NCI-H2107 treated with DMSO at 0.1 percent for 48 hours (cell line): ENCODE data around the gene CEP85L.

Source experiments
- DNase-seq: peaks from one replicate; lab custom pipeline; 2025; ENCODE audit not compliant: unreplicated experiment; lab: John Stamatoyannopoulos, UW

The CEP85L gene

DNA sequence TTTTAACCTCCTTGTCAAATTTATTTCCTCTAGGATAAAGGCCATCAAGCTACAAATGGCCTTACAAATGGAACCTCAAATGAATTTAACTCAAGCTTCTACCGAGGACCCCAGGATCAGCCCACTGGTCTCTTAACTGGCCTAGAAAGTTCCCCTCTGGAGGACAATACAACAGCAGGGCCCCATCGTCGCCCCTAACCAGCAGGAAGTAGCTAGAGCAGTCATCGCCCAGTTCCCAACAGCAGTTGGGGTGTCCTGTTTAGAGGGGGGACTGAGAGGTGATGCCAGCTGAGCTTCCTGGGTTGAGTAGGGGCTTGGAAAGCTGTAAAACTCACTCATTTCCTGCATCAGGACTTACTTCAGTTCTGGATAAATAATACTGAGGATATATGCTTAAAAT is 25.6 kb downstream of the CEP85L start:
- no peak for DNase-seq

DNA sequence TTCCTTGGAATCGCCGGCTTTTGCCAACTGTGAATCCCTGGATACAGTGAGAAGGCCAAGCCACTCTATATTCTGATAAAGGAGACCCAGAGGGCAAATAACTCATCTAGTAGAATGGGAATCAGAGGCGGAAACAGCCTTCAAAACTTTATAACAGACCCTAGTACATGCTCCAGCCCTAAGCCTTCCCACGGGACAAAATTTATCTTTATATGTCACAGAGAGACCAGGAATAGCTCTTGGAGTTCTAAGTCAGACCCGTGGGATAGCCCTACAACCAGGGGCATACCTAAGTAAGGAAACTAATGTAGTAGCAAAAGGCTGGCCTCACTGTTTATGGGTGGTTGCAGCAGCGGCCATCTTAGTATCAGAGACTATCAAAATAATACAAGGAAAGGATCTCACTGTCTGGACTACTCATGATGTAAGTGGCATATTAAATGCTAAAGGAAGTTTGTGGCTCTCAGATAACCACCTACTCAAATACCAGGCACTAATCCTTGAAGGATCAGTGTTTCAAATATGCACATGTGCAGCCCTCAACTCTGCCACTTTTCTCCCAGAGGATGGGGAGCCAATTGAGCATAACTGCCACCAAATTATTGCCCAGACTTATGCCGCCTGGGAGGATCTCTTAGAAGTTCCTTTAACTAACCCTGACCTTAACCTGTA is 29.5 kb downstream of the CEP85L start:
- DNase-seq = no peak

DNA sequence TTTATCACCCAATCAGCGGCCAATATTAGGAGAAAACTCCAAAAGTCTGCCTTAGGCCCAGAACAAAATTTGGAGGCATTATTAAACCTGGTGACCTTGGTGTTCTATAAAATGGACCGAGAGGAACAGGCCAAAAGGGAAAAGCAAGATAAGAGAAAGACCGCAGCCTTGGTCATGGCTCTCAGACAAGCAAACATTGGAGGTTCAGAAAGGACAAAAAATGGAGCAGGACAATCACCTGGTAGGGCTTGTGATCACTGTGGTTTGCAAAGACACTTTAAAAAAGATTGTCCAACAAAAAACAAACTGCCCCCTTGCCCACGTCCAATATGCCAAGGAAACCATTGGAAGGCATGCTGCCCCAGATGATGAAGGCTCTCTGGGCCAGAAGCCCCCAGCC is 31.2 kb downstream of the CEP85L start:
- DNase-seq = no peak

DNA sequence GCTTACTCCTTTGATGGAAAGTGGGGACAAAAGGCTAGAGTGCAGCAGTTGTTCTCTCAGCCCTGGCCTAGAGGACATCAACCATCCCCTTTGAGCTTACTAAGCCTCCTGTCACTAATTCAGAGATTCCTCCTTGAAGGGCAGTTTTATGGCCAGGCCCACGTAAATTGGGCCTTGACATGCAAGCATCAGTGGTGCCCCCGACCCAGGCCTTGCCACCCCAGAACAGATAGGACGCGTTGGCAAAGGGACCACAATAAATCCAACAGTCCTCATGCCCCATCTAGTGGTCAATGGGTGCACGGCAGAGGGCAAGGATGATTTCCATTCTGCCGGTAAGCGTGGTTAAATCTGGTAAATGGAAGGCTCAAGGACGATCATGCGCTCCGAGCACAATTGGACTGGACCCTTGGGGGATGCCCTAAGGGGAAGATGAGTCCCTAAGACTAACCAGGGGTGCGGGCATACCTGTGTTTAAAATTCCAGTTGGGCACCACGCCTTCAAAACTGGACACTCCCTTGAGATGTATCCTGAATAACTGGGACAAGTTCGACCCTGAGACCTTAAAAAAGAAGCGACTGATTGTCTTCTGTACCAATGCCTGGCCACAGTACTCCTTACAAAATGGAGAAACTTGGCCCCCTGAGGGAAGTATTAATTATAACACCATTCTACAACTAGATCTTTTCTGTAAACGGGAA is 32.6 kb downstream of the CEP85L start:
- DNase-seq = peak; percentile 8

DNA sequence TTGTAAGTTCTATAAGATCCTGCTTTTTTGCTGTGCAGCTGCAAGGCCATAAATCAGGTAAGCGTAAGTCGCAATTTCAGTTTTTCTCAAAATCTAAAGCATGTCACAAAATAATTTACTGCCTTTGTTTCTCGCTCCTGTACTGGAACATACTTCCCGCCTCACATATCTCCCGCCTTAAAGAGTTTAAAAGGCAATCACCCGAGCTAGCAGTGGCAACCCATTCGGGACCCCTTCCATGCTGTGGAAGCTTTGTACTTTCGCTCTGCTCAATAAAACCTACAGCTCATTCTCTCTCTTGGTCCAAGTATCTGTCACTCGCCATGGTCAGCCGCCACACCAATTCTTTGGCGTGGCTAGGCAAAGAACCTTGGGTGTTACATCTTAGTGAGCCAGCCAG is 34.0 kb downstream of the CEP85L start:
- DNase-seq = no peak

DNA sequence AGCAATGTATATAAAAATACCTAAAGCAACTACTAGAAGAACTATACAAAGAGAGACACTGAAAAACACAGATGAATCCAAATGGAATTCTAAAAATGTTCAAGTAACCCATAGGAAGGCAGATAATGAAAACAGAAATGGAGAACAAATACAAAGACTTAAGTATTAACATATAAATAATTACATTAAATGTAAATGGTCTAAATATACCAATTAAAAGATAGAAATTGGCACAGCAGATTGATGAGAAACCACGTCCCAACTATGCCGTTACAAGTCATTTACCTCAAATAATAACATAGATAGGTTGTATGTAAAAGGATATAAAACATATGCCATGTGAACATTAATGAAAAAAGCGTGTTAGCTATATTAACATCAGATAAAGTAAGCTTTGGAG is 40.1 kb downstream of the CEP85L start:
- DNase-seq = no peak

DNA sequence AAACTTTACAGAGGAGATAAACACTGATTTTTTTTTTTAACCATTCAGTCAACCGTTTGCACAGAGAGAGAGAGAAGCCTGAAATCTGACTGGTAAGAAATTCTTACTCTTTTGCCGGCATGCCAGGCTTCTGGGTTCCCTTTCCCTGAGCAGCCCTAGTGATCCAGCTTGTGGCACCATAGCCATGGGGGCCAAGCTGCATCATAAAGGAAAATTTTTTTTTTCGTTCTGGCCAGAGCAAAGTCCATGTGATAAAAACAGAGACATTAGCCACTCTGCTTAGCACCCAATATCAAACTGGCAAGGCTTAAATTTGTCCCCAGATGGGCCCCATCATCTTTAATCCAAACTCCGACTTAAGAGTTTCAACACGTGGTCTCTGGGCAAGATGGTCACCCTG is 44.5 kb downstream of the CEP85L start:
- no peak for DNase-seq

DNA sequence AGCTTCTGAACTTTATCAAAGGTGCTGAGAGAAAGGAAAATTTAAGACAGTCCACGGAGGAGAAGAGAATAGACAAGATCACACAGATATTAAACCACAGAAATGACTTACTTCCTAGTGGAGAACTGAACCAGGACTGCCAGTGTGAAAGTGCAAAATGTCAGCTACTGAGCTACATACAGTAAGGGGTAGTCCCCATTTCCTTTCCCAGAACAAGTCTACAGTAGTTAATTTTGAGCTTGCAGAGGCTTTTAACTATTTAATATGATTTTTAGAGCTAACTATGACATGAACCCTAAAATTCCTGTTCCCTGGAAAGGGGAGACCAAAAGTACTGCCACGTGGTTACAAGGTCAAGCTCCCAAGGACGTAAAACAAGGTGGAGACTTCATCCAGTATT is 45.1 kb downstream of the CEP85L start:
- DNase-seq = no peak

DNA sequence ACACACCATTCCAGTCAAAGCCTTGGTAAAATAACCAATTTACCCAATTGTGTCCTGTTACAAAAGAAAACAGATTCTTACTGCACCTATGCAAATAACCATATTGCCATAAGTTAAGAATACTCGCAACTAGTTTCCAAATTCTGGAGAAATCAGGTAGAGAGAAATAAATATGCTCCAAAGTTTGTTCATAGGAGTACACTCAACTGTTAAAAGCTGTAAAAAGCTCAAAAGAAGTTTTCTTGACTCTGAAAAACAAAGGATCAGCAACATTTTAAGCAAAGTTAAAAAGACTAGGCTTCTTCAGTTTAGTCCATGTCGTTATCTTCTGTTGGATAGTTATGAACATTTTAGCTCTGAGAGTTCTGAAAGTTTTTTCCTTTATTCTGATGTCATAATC is 48.0 kb downstream of the CEP85L start:
- DNase-seq = no peak

DNA sequence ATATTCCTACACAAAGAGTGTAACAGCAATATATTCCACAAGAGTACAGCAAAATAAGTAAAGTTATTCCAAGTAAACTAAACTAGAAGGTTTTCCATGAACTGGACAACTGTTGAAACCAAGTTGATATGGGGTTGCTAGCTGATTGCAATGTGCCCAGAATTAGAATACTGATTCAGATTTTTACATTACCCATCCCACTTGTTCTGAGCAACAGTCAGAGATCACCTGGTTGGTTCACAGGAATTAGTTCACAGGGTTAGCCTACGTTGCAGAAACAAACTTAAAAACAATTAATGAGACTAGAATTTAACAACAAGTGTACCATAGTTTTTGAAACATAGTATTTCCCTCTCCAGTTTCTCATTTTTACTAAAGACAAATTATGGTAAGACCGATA is 49.1 kb downstream of the CEP85L start:
- no peak for DNase-seq

DNA sequence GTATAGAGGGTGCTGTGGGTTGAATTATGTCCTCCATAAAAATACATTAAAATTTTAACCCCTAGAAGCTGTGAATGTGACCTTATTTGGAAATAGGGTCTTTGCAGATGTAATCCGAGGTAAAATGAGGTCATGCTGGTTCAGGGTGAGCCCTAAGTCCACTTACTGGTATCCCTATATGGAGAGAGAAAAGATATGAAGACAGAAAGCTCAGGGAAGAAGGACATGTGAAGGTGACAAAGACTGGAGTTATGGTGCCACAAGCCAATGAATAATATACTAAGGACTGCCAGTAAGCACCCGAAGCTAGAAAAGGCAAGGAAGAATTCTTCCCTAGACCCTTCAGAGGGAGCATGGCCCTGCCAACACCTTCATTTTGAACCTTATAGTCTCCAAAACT is 53.1 kb downstream of the CEP85L start:
- DNase-seq = no peak

DNA sequence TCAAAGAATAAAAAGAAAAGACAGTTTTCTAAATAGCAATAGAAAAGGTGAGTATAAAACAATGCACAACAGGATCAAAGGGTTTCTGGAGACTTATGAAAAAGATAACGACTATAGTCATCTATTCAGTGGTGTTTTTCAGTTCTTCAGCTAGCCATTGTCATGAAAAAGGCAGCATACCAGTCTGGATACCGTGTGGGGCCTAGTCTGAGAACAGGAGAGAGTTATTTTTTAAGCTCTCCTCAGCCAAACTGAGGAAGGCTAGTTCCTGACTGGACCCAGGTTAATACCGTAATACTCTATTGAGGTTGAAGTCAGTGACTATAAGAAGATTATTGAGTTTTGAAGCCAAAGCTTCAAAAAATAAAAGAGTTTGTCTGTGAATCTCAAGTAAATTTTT is 53.8 kb downstream of the CEP85L start:
- DNase-seq = no peak

DNA sequence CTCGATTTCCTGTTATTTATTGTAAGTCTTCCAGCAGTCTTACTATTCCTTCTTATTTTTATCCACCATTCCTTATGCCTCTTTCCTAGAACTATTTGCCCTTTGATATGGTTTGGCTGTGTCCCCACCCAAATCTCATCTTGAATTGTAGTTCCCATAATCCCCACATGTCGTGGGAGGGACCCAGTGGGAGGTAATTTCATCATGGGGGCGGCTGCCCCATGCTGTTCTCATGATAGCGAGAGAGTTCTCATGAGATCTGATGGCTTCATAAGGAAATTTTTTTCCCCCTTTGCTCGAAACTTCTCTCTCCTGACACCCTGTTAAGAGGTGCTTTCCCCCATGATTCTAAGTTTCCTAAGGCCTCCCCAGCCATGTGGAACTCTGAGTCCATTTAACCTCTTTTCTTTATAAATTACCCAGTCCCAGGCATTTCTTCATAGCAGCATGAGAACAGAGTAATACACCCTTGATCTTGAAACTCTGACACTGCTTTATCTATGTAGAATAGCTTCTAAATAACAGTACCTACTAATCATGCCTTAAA is 54.5 kb downstream of the CEP85L start:
- DNase-seq = no peak

DNA sequence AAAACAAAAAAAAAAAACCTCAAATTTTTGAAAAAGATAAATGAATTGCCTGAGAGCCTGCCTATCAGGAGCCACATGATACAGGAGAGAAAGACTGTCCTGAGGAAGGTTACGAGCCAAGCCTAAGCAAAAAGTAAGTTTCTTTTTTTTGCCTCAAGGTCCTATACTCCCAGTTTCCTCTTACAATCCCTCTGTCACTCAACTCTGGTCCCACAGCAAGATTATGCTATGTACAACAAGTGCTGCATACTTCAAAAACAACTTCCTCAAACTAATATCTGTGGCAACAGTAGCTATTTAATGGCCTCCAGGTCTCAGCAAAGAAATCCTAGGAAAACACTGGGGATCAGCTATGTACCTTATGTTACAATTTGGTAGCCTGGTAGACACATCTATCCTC is 56.5 kb downstream of the CEP85L start:
- DNase-seq = no peak

DNA sequence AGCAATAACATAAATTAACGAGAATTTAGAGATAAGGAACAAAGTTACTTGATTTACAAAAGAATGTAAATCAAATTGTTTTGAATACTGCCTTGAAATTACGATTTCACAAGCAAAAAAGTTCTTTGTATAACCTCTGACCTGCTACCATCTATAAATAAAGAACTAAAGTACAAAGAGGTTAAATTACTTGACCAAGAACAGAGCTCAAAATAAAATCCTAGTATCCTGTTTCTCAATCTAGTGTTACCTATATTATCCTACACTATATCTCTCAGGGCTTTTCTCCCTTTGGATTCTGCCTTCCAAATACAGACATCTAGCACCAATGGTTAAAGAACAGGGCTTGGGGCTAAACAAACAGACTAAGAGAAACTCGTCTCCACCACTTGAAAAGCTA is 59.5 kb downstream of the CEP85L start:
- no peak for DNase-seq

DNA sequence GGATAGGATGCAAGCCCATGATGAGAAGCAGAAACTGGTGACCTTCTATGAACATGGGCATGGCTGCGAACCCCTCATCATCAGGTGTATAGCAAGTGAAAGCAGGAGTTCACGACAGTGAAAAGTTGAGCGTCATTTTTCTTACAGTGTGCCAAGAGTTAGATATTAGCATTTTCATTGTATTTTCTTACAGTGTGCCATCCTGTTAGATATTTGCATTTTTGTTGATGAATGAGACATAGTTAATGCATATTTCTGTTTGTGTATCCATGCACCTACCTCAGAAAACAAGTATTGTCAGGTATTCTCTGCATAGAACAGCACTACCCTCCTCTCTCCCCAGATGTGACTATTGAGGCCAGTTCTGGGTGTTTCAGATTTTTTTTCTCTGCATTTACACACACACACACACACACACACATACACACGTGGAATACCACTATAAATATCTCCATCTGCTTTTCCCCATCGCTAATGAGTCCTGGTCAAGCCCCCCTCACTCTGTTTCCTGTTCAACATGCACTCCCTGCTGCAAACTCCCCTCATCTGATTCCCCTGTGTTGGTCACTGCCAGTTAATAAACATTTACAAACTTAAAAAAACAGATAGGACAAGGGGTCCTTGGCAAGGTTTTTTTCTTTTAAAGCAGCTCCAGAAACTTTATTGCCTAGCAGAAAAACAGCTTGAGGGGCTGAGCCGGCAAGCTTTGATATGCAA is 61.6 kb downstream of the CEP85L start:
- no peak for DNase-seq

DNA sequence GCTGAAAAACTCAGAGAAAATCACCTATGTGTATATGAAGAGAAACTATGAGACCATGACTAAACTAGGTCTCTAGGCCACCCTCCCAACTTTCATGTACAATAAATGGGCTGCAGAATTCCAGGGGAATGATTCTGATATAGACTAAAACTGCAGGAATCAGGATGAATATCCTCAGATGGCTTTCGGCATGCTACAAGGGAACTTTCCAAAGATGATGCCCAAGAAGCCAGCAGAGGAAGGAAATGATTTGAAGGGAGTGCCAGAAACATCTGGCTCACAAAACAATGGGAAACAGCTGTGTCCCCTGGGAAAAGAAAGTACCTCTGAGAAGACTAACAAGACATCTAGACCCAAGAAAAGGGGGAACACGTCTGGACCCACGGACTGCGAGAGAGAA is 62.2 kb downstream of the CEP85L start:
- no peak for DNase-seq

DNA sequence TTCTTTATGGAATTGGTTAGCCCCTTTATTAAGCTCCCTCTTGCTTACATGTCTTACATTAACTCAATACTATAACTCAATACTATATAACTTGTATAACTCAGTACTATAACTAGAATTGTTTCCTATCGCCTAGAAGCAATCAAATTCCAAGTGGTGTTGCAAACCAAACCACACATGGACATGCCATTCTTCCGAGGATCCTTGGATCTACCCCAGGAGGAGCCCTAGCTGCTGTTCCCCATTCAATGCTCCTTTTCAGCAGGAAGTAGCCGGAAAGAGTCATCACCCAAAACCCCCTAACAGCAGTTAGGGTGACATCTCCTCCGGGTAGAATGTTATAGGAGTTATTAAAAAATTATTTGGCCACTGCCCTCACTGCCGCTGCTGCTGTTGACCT is 62.8 kb downstream of the CEP85L start:
- no peak for DNase-seq

DNA sequence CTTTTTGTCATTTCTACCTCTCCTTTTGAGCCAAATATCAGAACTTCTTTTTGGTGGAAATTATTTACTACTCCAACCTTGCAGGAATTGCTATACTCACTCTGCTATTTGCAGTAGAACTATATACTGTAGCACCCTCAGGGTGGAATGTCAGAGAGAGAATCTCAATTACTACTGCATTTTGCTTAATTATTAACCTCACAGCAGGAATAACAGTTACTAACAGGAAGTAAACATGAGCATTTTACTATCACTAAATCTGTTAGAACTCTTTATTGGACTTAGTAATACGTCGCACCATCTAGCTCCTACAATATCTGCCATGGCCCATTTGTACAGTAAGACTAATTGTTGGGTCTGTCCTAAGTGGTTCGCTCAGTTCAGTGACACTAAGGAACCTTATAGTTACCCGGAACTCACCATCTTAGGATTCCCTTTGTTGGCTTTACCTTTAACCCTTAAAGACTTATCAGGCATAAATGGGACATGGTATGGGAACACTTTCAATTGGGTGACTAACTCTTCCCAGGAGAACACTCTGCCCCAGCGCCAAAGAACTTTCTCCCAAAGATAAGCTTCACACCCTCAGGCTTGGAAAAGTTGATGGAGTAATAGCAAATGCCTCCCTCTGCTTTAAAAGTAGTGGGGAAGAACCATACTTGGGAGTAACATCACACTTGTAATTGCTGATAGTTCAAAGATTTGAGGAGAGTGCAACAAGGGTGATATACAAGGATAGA is 64.5 kb downstream of the CEP85L start:
- DNase-seq = no peak

DNA sequence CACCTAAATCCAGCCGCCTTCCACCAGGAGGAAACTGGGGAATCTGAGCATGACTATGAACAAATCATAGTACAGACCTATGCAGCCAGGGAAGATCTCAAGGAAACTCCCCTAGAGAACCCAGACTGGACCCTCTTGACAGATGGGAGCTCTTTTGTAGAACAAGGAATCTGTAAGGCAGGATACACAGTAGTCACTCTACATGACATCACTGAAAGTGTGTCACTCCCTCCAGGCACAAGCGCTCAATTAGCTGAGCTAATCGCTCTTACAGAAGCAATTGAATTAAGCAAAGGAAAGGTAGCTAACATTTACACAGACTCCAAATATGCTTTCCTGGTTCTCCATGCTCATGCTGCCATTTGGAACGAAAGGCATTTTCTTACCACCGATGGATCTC is 66.5 kb downstream of the CEP85L start:
- DNase-seq = no peak

DNA sequence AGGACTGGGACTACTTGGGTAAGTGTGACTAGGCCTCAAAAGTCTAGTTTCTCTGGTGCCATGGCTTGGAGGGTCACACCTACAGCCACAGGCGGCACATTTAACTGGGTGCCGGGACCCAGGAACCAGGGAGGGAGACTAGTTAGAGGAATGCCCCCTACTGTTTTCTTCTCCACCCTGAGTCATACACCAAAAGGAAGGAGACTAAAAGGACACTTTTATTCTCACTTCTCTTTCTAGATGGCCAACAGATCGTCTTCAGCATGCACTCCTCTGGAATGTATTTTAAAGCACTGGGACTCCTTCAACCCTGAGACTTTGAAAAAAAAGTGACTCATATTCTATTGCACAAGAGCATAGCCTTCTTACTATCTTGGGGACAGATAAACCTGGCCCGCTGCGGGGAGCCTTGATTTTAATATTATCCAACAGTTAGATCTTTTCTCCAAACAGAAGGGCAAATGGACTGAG is 69.9 kb downstream of the CEP85L start:
- no peak for DNase-seq
